ENCODE data around the gene SCAANT1. TPM values are rescaled to one million over a fixed set of nuclear protein-coding genes. Genes with fewer than 3 reads are reported as not detected.

The SCAANT1 gene
- total RNA-seq, 1 donor from 2014 or later: not detected

DNA sequence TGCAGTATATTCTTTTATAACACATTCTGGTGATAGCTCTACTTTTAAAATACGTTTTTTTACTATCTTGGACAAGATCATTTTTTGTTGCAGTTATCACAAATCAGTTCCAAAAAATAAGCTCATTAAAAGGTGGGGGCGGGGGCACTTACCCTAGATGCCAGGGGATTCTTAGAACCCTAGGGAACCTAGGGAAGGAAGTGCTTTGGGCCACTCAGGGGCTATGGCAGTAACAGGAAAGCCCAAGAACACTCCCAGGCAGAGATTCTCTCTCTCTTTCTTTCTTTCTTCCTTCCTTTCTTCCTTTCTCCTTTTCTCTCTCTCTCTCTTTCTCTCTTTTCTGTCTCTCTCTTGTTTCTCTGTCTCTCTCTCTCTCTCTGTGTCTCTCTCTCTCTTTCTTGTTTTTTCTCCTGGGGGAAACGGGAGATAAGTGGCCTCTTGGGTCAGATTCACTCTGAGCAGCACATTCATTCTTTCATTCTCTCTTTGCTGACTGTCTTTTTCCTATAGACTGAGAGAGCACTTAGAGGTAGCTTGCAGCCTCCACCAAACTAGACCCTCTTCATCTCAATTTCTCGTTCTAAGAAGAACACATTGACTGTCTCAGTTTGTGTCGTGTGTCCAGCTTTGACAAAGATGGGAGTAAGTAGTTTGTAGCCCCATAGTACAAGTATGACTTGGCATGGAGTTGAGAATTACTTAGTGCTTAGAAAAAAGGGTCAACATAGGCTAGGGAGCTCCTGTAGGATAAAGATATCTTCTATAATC is 16.6 kb downstream of the SCAANT1 start:
- TF ChIP-seq, protein P1, sequence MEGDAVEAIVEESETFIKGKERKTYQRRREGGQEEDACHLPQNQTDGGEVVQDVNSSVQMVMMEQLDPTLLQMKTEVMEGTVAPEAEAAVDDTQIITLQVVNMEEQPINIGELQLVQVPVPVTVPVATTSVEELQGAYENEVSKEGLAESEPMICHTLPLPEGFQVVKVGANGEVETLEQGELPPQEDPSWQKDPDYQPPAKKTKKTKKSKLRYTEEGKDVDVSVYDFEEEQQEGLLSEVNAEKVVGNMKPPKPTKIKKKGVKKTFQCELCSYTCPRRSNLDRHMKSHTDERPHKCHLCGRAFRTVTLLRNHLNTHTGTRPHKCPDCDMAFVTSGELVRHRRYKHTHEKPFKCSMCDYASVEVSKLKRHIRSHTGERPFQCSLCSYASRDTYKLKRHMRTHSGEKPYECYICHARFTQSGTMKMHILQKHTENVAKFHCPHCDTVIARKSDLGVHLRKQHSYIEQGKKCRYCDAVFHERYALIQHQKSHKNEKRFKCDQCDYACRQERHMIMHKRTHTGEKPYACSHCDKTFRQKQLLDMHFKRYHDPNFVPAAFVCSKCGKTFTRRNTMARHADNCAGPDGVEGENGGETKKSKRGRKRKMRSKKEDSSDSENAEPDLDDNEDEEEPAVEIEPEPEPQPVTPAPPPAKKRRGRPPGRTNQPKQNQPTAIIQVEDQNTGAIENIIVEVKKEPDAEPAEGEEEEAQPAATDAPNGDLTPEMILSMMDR (conservative IDR thresholded peaks at IDR 0.05): no peak
- H3K27me3 Mint-ChIP-seq: no peaks in the 10 kb centered on the region
- H3K9me3 Mint-ChIP-seq: no peaks in the 10 kb centered on the region
- peaks cover 17% of the 10 kb centered on the region for H3K36me3 Mint-ChIP-seq
- H3K27ac Mint-ChIP-seq: no peak overlapping the region
- no peak overlapping the region for H3K4me3 Mint-ChIP-seq
- no peak for DNase-seq (ENCODE audit: extremely low spot score, unreplicated experiment)
- H3K4me1 Mint-ChIP-seq (ENCODE audit: unreplicated experiment): peaks cover 13% of the 10 kb centered on the region

DNA sequence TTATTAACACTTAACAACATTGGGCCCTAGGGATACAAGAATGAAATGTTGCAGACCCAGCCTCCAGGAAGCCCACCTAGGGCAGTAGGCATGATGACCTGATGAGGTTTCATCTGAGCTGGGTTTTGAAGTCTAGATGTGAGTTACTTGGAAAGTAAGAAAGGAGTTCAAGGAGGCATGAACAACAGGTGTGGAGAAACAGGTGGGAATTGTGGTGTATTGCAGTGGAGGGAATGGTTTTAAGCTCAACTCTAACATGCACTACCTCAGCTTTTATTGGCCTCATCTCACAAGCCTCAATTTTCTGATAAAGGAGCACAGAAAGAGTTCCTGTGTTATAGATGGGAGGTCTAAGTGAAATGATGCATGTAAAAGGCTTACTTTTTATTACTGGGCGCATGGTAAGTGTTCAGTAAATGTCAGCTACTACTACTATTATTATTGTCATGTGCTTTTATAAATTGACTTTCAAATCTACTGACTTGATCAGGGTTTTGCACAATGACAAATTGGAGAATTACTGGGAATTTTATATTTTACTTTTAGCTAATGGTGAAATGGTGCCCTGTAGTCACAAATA is 19.3 kb downstream of the SCAANT1 start:
- Mint-ChIP-seq H3K4me1 (ENCODE audit: unreplicated experiment) (peaks cover 10% of the 10 kb centered on the region), H3K27ac (no peak overlapping the region), H3K27me3 (no peaks in the 10 kb centered on the region), H3K9me3 (no peaks in the 10 kb centered on the region), H3K36me3 (peaks cover 5% of the 10 kb centered on the region), H3K4me3 (no peak overlapping the region)
- no peak for DNase-seq (ENCODE audit: extremely low spot score, unreplicated experiment)
- TF ChIP-seq, protein P1 (conservative IDR thresholded peaks at IDR 0.05): no peak

DNA sequence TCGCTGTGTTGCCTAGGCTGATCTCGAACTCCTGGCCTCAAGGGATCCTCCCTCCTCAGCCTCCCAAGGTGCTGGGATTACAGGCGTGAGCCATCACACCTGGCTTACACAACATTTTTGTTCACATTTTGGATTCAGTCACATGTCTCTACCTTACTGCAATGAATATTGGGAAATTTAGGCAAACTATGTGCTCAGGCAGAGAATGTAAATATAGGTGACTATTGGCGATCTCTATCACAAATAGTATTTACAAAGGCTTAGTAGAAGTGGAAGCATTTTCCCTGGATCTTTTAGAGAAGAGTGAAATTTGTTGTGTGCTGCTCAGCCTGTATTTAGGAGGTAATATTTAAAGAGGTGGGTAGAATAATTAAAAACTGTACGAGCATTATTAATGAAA is 20.7 kb downstream of the SCAANT1 start:
- no peak for DNase-seq (ENCODE audit: extremely low spot score, unreplicated experiment)
- TF ChIP-seq, protein P1 (conservative IDR thresholded peaks at IDR 0.05): no peak
- H3K27ac Mint-ChIP-seq: no peak overlapping the region
- peaks cover 15% of the 10 kb centered on the region for H3K4me1 Mint-ChIP-seq (ENCODE audit: unreplicated experiment)
- H3K27me3 Mint-ChIP-seq: no peaks in the 10 kb centered on the region
- no peak overlapping the region for H3K4me3 Mint-ChIP-seq
- H3K36me3 Mint-ChIP-seq: peaks cover 5% of the 10 kb centered on the region
- H3K9me3 Mint-ChIP-seq: no peaks in the 10 kb centered on the region

DNA sequence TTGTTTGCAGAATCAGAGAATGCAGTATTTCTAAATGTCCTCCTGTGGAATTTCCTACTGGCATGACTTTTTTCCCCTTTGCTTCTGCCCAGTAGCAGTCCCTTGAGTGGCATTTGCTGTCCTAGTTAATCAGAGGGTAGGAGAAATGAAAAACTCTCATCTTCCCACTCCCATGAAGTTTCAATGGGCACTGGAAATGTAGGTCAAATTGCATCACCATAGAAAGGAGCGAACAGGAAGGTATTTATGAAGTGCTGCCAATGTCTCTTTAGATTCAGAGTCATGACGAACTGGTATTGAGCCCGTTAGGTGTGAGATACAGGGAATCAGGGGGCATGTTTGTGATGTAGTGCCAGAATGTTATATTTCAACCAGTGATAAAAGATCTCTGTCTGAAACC is 25.3 kb downstream of the SCAANT1 start:
- H3K4me1 Mint-ChIP-seq (ENCODE audit: unreplicated experiment): peaks cover 11% of the 10 kb centered on the region
- H3K36me3 Mint-ChIP-seq: peaks cover 5% of the 10 kb centered on the region
- TF ChIP-seq, protein P1 (conservative IDR thresholded peaks at IDR 0.05): no peak
- H3K4me3 Mint-ChIP-seq: no peak overlapping the region
- no peak overlapping the region for H3K27ac Mint-ChIP-seq
- no peaks in the 10 kb centered on the region for H3K27me3 Mint-ChIP-seq
- H3K9me3 Mint-ChIP-seq: no peaks in the 10 kb centered on the region
- DNase-seq (ENCODE audit: extremely low spot score, unreplicated experiment): no peak

DNA sequence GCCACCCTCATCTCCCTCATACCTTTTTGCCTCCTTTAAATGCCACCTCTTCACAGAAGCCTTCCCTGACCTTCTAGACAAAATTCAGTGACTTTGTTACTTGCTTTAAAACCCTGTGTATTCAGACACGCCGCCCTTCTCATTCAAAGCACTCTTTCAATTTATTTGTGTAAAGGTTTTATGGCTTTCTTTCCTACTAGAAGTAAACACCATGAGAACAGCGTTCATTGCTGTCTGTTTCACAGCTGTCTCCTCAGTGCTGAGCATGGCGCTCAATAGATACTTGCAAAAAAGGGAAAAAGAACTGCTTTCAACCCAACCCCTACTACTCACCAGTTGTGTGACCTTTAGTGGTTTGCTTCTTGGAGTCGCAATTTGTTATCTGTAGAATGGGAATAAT is 31.5 kb downstream of the SCAANT1 start:
- H3K36me3 Mint-ChIP-seq: peaks cover 4% of the 10 kb centered on the region
- H3K9me3 Mint-ChIP-seq: no peaks in the 10 kb centered on the region
- peaks cover 42% of the 10 kb centered on the region for H3K4me1 Mint-ChIP-seq (ENCODE audit: unreplicated experiment)
- no peaks in the 10 kb centered on the region for H3K27me3 Mint-ChIP-seq
- H3K27ac Mint-ChIP-seq: no peak overlapping the region
- TF ChIP-seq, protein P1 (conservative IDR thresholded peaks at IDR 0.05): no peak
- no peak overlapping the region for H3K4me3 Mint-ChIP-seq
- no peak for DNase-seq (ENCODE audit: extremely low spot score, unreplicated experiment)

All from type B pancreatic cell (in vitro differentiated cells).